Epithelial cell of proximal tubule (primary cell): ENCODE data around the gene TMEM176B. TPM values are rescaled to one million over a fixed set of nuclear protein-coding genes. Genes with fewer than 3 reads are reported as not detected.
"Not testable (repeated sequence)": the region's sequence is repeated elsewhere in the genome, so short reads cannot be mapped to it uniquely, and the experiment has no call there.

ENCODE experiments used
- DNase-seq: peaks from one replicate; pipeline ENCODE4 v3.0.0-alpha.2; 2011; ENCODE audit warnings: low read depth
- H3K4me3 ChIP-seq: 2 replicates; pipeline ENCODE4 v1.5.1; 2011; ENCODE audit warnings: low read depth, mild to moderate bottlenecking, low read length
- total RNA-seq: library from RNA; depleted of rRNA; stranded (reverse); fragments of >200 nt; gene quantifications from 2 replicates; pipeline ENCODE4 v1.2.3, GENCODE V29; 2015
- TF ChIP-seq, protein P1 (sequence below): conservative IDR thresholded peaks from 2 replicates; pipeline ENCODE4 v1.5.1; 2012; ENCODE audit warnings: low read depth, mild to moderate bottlenecking, low read length

The TMEM176B gene
- total RNA-seq, 1 donor from 2014 or later: 1.7 TPM

- DNase-seq: no peak
- H3K4me3 ChIP-seq: no peak overlapping the region
- TF ChIP-seq, protein P1, sequence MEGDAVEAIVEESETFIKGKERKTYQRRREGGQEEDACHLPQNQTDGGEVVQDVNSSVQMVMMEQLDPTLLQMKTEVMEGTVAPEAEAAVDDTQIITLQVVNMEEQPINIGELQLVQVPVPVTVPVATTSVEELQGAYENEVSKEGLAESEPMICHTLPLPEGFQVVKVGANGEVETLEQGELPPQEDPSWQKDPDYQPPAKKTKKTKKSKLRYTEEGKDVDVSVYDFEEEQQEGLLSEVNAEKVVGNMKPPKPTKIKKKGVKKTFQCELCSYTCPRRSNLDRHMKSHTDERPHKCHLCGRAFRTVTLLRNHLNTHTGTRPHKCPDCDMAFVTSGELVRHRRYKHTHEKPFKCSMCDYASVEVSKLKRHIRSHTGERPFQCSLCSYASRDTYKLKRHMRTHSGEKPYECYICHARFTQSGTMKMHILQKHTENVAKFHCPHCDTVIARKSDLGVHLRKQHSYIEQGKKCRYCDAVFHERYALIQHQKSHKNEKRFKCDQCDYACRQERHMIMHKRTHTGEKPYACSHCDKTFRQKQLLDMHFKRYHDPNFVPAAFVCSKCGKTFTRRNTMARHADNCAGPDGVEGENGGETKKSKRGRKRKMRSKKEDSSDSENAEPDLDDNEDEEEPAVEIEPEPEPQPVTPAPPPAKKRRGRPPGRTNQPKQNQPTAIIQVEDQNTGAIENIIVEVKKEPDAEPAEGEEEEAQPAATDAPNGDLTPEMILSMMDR: no peak
Measured at GRCh38 chr7:150781103-150781502, 19.1 kb downstream of the TMEM176B start.

DNA sequence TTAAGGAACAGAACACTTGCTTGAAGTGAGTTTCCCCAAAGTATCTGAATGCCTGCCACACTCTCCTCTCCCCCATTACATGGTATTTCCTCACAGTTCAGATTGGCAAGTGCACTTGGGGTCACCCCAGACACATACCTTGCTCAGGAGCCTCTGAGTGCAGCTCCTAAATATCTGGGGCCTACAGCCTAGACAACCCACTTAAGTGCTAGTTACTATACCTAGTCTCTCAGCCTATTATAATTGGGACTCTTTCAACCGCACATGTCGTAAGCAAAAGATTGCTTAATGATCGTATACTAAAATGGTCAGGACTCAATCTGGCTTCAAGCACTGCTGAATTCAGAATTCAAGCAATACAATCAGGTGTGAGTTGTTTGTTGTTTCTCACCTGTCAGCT, 19.9 kb downstream of the TMEM176B start:
- no peak overlapping the region for H3K4me3 ChIP-seq
- no peak for DNase-seq
- TF ChIP-seq, protein P1: no peak

DNA sequence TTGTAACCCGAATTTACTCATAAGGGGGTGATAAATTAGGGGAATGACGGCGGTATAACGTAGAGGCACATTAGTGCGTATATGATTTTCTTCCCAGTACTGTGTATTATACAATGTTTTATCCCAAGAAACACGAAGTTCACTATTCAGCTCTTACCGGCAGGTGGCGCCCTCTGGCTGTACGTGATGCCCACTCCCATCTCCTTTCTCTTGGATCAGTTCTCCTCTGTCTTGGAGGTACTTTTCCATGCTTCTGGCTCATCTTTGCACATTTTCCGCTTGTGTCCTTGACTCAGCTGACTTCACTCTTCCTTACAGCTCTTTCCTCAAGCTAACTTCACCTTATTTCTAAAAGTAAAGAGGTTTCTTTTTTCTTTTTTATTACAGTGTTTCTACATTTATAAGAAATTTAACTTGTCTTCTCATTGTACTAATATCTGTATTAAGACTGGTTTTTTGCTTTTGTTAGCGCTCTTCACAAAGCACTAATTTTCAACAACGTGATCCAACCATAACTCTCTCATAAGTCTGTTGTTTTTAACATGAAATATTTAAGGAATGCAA, 21.3 kb downstream of the TMEM176B start:
- no peak for DNase-seq

DNA sequence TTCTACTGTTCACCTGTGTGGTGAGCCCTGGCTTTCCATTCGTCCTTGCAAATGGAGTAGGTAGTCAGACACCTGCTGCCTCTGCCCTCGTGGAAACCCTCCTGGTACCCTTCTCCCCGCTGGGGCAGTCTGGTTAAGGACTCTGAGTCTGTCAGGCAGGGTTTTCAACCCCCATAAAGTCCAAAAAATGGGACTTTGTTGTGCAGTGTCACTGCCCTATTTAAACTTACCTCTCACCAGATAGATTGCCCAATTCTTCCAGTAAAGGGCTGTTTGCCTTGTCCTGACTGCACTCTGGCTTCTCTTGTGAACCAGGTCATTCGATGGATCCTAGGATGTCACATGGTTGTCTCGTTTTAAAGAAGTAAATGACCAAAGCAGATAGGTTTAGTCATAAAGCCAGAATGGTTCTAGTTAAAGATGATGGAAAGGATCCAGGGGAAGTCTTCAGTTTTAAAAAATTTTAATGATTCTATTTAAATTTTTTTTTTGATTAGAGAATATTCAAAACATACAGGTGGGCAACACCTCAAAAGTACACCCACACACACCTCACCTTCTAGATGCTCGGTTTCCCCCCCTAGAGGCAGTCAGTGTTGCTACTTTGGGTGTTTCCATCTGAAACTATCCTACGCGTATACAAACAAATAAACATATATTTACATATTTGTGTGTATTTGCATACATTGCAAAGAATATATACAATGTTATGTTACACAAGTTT, 22.0 kb downstream of the TMEM176B start:
- DNase-seq: no peak
- no peak overlapping the region for H3K4me3 ChIP-seq
- TF ChIP-seq, protein P1: no peak

More for the DNA sequence above, 21.3 kb downstream of the TMEM176B start:
- no peak overlapping the region for H3K4me3 ChIP-seq
- TF ChIP-seq, protein P1: peak; percentile 91

DNA sequence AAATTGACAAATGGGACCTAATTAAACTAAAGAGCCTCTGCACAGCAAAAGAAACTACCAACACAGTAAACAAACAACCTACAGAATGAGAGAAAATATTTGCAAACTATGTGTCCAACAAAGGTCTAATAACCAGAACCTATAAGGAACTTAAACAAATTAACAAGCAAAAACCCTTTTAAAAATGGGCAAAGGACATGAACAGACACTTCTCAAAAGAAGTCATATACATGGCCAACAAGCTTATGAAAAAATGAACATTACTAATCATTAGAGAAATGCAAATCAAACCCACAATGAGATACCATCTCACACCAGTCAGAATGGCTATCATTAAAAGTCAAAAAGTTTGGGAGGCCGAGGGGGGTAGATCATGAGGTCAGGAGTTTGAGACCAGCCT, 26.0 kb downstream of the TMEM176B start:
- DNase-seq: not testable (repeated sequence)

DNA sequence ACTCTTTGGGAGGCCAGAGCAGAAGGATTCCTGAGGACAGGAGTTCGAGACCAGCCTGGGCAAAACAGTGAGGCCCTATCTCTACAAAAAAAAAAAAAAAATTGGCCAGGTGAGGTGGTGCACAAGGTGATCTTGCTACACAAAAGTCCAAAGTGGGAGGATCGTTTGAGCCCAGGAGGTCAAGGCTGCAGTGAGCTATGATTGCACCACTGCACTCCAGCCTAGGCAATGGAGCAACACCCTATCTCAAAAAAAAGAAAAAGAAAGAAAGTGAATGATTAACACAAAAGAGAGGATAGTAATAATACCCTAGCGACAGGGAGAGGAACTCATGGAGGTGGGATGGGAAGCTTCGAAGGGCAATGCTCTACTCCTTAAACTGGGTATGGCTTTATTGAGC, 30.4 kb downstream of the TMEM176B start:
- no peak for DNase-seq
- TF ChIP-seq, protein P1: no peak
- no peak overlapping the region for H3K4me3 ChIP-seq

More for the DNA sequence above, 26.0 kb downstream of the TMEM176B start:
- H3K4me3 ChIP-seq: not testable (repeated sequence)

DNA sequence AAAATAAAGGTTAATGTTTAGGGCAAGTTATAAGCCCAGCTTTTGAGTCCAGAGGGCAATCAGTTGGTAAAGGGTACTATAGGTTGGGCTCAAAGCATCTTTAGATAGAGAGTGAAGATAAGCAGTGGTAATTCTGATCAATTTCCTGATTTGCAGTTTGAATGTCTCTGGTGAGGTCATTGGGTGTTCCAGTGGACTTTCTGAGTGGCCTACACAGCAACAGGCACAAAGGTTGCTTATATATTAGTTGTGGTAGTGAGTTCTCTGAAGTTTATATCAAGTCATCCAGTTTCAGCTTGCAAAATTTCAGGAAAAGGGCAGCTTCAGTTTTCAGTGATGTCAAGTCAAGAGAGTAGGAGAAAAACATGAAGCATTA, 33.8 kb downstream of the TMEM176B start:
- TF ChIP-seq, protein P1: no peak
- no peak overlapping the region for H3K4me3 ChIP-seq
- no peak for DNase-seq
